GDM1 (cell line): ENCODE data around the gene TRIP11.

Experiments
- DNase-seq: peaks from one replicate; lab custom pipeline; 2025; lab: John Stamatoyannopoulos, UW

TRIP11 gene

DNA sequence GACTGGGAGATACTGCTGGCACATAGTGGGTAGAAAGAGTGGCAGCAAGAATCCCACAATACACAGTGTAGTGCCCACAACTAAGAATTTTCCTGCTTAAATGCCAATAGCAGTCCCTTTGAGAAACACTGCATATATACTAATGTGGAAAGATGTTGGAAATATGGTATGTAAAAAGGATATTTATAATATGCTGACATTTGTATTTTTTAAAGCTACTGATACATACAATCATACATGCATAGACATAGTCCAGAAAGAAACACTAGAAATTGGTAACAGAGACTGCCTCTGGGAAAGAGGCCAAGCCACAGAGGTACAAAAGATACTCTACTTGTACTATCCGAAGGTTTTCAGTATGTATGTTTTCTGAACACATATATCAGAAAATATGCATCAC, 30.3 kb downstream of the TRIP11 start:
- DNase-seq, result no peak

DNA sequence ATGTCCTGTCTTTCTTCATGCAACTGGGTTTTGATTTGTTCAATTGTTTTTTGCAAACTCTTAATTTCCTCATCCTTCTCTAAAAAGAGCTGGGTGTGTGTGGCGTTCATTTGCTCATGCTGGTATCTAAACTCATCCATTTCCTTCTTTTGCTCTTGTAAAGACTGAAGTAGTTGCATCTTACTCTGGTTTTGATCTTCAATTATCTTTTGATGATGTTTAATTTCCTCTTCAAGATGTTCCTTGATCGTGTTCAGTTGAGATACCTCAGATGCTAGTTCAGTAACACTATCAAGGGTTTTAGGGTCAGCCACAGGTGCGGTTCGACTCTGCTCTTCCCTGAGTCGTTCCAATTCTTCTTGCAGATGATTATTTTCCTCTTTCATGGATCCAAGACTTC, 34.8 kb downstream of the TRIP11 start:
- no peak for DNase-seq

DNA sequence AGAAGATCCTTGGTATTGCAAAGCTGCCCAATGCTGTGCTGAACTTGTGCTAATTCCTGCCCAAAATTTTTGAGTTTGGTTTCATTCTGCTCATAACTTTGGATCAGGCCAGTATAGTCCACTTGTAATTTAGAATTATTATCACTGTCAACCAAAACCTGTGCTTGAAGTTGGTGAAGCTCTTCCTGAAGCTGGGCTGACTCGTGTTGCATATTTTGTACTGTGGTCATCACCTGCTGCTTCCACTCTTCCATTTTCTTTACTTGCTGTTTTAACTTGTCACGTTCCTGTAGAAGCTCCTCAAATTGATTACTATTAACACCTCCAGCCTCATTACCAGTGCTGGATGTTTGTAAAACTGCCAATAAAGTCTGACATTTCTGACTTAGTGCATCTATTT, 35.8 kb downstream of the TRIP11 start:
- no peak for DNase-seq

DNA sequence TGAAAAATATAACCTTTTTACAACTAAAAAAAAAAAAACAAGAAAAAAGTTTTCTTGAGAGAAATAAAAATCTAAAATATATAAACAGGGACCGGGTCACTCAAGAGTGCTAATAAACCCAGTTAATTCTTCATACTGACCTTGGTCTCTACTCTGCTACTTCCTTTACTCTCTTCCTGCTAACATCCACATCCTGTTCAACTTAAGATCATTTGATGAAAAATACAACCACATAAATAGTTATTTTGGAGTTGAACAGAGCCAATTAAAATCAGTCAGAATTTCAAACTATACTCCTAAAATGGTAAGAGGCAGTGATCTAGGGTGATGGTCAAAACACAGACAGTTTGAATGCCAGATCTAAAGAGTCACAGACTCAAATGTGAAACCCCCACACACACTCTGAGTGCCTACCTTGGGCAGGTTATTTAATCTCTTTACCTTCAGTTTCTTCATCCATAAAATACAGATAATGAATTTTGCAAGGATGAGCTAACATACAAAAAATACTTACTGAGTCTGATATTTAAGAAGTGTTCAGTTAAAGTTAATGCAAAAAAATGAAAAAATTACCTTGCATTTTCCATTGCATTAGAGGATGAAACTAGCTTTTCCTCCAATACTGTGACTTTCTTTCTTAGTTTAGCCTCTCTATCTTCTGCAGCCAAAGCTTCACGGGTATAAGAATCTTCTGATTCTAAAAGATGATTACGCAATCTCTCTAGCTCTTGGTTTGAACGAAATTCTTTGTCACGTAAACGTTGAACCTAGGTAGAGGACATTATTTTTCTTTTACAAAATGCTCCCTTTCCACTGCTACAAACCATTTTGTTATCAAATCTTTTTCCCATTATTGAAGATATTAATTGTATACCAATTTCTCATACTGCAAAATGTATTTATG, 40.9 kb downstream of the TRIP11 start:
- DNase-seq, result no peak

DNA sequence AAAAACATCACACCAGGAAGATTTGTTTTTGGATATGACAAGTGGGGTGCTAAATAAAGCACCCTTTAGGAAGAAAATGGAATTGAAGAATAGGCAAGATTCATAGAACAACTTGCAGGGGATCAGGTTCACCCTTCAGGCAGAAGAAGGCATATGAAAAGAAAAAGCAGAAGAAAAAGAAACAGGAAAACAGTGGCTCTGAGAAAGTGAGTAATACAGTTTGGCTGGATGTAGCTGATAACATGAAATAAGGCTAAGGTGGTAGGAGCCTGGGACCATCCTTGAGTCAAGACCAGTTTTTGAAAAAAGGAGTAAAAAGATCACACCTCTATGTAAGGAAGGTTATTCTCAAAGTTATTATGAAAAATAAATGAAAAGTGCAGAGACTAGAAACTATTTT, 42.4 kb downstream of the TRIP11 start:
- peak; percentile 24 for DNase-seq

DNA sequence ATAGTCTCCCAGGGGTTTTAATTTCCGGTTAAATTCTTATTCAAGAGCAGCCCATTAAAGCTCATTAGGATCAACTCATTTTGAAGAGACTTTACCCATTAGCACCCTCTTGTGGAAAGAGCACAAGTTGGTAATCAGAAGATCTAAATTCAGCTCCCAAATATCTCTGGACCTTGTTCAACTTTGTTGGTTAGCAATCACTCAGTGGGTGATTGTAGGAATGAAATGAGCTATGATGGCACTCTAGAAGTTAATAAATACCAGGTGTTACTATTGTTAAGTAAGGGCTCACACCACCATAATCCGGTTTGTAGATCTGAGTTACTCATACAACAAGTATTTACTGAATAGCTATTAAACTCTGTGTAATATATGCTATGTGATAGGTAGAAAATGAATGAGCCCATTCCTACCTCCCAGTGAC, 42.9 kb downstream of the TRIP11 start:
- DNase-seq, result no peak

DNA sequence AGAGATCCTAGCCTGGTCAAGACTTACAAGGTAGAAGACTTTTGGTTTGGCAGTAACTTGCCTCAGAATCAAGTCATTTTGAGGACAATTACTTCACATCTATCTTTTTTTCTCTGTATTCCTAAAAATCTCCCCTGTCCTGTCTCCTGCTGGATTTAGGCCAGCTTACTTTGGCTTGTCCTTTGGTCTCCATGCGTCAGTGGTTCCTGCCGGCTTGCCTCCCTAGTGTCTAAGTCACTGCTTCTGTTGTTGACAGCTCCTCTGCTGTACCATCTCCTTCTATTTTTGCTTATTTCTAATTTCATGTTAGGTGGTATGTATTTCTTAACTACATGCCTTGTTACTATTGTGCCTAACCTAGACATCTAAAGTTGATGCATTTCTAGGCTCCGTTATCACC, 52.7 kb downstream of the TRIP11 start:
- DNase-seq, result no peak

DNA sequence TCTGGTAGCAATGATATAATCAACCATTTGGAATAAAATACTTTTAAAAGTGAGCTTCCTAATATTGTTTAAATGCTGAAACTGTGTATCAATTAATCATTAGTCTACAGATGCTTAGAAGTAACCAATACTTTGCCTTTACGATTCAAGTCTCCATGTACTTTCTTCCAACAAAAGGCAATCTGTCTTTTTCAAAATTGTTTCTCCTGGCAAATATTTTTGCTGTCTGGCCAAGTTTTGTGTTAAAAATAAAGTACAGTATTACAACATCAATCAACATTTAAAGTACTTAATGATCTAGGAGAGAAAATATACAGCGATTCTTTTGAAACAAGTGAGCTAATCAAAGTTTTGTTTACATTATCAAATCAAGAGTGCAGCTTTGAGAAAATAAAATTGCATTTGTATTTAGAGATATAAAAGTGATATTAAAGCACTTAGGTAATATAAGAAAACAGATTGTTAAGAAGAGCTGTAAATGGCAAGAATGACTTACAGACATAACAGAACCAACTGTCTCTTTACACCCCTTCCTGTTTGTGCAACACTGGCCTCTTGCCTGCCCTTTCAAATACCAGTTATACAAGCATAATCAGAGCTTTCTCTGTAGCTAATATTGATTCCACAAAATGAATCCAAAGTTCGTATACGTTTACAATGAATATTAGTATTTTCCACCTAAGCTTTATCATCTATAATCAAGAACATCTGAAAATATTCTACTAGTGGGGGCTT, 54.2 kb downstream of the TRIP11 start:
- DNase-seq, result no peak

DNA sequence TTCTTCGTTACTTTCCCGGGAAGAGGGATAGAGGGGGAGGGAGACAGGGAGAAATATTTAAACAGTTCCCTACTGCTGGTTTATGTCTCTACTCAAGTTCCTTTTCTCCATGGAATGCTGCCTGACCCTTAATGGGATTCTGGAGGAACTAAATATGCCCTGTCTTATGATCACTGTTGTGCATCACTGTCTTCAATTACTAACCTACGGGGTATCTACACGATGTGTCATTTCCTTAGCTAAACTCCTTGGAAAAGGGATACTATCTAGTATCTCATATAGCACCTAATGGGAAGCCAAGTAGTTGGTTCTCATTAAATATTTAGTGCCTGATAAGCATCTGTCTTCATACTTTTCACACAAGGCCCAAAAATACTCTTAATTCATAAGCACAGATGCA, 54.9 kb downstream of the TRIP11 start:
- no peak for DNase-seq

DNA sequence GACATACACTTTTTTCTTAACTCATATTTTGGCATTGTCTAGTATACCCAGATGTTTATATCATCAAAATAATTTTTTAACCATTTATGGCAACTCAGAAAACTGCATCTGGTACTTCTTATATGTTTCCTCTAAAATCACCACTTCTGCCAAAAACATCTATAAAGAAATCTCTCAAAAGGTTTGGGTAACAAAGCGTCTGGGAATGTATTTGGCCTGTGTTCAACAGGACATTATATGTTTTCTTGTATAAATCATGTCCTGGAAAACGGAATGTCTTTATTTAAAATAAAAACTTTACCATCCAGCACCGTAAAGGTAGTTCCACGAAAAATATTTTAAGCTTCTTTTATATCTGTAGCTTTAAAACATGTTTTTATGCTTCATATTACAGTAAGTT, 56.3 kb downstream of the TRIP11 start:
- DNase-seq, result no peak

DNA sequence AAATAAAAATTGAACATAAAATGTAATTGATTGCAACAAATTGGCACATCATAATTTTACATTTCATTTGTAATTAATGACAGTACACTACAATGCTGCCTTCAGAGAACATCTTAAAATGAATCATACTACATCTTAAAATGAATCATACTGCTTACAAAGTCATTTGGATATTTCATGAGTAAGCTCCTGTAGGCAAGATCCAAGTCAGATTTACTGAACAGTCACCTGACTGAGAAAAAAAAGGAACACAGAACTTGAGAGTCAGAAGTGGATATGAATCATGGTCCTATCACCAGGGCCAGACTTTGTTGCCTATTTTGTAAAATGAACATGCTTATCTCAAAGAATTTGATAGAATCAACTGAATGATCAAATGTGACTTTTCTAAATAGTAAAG, 59.7 kb downstream of the TRIP11 start:
- no peak for DNase-seq

DNA sequence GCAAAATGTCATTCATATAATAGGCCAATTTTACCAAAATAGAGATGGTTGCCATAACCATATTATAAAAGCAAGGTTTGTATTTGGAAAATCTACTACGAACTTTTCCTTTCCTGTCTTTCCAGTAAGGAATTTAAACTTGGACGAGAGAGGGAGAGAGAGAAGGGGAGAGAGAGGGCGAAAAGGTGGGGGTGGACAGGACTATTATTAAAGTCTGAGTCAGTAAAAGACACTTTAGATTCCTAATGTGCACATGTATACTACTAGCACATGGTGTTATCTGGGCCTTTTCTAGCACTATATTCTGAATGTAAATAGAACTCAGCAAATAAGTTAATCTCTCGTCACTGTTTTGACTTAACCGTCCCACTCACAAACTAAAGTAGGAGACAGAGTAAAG, 62.0 kb downstream of the TRIP11 start:
- DNase-seq, result no peak

DNA sequence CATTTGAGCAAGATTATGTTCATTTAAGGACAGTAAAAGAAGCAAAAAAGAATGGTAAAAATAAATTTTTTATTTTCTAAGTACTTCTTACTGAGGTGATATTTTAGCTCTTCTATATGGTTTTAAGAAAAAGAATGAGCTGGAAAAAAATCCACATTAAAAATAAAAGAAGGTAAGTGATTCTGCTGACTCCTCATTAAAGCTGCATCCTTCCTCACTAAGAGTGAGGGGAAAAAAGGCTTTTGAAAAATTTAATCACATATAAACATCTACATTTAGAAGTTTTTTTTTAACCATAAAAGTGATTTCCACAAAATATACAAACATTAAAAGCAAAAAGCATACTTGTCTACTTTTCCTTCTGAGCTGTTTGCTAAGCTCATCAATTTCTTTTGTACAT, 64.1 kb downstream of the TRIP11 start:
- DNase-seq, result no peak

DNA sequence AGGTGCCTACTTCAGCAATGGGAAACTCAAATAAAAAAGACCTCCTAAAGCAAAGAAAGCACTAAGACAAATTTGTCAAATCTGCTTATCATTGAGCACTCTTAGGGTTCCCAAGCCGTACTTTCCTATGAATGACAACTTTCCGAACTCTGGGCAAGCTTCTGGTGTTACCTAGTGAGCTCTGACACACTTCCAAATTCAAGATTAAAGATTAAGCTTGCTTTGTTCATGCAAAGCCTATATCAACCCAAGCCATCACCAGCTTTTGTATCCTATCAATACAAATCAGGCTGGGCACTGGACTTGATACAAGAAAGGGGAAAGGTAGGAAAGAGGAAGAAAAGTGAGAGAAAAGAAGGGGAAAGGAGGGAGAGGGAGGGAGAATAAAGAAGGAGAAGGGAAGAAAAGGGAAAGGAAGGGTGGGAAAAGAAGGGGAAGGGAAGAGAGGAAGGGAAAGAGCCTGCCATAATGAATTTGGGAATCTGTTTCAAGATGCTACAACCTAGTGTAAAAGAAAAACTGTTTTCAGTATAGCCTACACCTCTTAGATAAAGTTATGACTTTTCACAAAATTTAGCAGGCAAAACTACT, 68.6 kb downstream of the TRIP11 start:
- no peak for DNase-seq

DNA sequence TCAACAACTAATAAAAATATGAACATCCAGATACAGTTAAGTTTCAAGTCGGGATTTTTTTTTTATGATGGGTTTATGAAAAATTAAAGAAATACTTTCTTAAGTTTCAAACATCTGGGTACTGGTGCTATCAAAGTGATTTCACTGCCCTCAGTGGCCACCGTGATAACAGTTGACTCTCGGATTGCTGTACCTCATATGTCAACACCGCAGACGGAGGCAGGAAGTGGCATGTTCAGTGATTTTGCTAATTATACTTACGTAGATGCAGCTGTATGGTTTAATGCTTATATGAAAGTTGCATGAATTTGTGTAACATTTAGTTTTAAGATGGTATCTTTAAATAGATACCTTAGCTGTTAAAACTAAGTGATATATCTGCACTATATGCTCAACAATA, 71.6 kb downstream of the TRIP11 start:
- DNase-seq, result no peak

DNA sequence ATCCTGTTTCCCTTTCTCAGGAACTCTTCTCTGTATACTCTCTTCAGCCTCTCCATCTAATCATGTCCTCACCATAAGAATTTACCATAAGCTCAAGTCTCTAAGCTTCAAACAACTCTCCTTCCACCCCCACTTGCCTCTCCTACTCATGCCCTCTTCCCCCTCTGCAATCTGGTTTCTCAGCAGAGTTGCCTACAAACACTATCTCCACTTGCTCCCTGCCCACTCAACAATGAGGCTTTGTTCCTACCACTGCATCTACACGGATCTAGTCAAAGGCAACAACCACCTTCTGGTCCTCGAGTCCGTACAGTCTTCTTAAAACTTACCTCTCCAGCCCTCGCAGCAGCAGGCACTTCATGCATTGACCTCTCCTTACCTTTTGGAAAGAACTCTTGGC, 75.1 kb downstream of the TRIP11 start:
- DNase-seq, result no peak

DNA sequence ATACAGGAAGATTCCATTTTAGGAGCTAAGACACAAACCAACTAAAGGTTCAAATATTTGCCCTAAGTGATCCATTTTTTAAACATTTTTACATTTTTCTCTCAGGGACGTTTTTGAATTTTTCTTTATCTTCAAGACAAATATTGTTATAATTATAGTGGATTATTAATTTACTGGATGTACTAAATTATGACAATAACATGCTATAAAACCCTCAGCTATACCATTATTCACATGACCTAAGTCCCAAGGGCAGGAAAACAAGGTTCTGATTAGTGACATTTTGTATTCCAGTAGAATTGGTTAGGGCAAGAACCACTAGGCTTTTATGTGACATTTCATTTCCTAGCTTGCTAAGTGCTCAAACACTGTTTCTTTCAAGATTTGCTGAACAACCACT, 75.8 kb downstream of the TRIP11 start:
- DNase-seq, result no peak

DNA sequence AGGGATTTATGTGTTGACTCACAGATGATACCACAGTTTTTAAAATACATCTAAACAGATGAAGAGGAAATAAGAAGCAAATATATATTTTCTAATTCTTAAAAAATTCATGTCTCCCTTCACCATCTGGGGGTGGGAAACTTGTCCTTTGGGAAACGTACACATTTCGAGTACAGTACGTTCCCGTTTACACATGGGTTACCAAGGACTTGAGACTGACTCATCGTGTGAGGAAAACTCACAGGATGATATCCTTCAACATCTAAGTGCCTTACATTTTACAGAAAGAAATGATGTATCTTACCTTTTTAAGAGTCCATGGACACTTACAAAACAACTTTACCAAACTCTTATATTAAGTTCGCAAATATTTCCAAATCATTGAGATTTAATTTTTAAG, 76.4 kb downstream of the TRIP11 start:
- no peak for DNase-seq

DNA sequence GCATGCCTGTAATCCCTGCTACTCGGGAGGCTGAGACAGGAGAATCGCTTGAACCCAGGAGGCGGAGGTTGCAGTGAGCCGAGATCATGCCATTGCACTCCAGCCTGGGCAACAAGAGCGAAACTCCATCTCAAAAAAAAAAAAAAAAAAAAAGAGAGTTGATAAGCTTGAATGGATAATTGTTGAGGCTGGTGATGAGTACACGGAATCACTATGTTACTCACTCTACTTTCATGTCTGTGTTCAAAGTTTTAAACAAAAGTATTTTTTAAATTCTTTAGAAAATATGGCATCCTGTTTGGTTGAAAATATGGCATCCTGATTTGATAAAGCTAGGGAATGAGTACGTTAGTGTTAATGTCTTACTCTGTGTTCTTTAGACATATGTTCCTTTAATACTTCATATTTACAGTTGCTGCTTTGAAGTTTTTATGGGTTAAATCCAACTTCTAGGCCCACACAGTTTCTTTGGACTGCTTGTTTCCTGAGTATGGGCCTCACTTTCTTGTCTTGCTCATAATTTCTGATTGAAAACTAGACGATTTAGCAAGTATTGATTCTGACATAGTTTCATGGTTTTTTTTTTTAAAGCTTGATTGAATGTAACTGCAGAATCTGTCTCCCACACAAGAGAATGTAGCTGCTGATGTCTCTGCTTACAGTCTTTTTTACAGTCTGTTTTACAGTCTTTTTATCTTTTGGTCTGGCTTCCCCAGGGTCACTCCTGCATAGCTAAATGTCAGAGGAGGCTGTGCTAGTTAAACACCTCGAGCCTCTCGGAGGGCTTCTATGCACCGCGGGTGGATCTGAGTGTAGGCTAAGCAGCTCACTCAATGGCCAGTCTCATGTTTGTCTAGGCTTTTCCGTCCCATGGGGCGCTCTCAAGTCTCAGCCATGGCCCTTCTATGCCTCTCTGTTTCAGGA, 78.3 kb downstream of the TRIP11 start:
- no peak for DNase-seq

DNA sequence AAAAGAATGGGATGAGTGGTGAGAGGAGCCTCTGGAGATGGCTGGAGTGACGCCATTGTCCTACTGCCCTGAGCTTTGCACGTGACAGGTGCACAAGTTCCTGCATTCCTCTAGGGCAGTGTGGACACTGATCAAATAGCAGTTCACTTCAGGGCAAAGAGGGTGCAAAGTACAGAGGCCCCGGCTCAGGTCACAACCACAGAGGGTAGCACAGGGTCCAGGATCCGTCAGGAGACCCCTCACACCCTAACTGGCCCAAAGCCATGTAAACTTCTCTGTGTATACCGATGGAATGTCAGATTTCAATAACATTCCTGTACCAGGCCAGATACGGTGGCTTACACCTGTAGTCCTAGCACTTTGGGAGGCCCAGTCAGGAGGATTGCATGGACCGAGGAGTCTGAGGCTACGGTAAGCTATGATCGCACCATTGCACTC, 82.0 kb downstream of the TRIP11 start:
- DNase-seq, result no peak

DNA sequence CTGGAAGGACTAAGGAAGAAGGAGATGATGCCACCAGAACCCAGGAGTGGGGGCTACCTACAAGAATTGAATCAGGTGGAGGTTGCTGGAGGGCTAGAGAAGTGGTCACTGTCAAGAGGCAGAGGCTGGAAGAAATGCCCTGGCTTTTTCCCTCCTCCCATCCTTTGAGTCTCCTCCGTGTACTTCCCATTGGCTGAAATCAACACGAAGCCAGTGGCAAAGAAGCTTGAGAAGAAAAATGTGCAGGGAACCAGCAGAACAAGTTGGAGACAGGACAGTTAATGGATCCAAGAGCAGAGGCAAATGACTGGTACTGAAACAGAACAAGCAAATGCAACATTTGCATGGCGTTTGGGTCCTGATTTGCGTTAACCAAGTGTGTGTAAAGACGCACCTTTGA, 83.2 kb downstream of the TRIP11 start:
- DNase-seq, result no peak

DNA sequence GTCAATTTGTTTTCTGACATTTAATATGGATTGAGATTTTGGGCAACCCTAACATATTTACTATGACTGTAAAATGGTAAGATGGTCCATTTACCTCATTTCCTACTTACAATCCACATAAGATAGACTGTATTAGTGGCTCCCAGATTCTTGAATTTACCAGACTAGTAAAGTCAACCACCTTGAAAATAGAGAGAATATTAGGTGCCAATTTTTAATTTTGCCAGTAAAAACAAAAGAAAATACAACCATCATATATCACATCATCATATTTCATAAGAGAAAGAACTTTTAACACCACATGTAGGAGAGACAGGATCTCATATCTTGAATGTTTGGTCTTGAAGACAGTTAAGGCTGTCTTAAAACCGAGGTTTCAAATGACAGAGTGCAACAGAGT, 84.7 kb downstream of the TRIP11 start:
- no peak for DNase-seq
